ENCODE results near the gene GLRA2. TPM values are rescaled to one million over a fixed set of nuclear protein-coding genes. Genes with fewer than 3 reads are reported as not detected.

Gene GLRA2
- total RNA-seq, 4 donors from 2014 or later, result not detected

GRCh38 chrX:14700982-14701381 lies 171.6 kb downstream of the GLRA2 start:
- DNase-seq, result no peak
- no peaks in the 10 kb centered on the region for H3K4me1 ChIP-seq
- TF ChIP-seq CTCF (IDR thresholded peaks at IDR 0.05), result no peak
- TF ChIP-seq POLR2A (IDR thresholded peaks at IDR 0.05), result no peak
- no peaks in the 10 kb centered on the region for H3K9me3 ChIP-seq
- no peaks in the 10 kb centered on the region for H3K36me3 ChIP-seq
- H3K27ac ChIP-seq, result no peak overlapping the region
- H3K4me3 ChIP-seq, result no peak overlapping the region
- H3K27me3 ChIP-seq, result no peaks in the 10 kb centered on the region

GRCh38 chrX:14702145-14702544 lies 172.8 kb downstream of the GLRA2 start:
- no peaks in the 10 kb centered on the region for H3K27me3 ChIP-seq
- no peaks in the 10 kb centered on the region for H3K9me3 ChIP-seq
- DNase-seq, result no peak
- no peaks in the 10 kb centered on the region for H3K4me1 ChIP-seq
- no peak for TF ChIP-seq CTCF (IDR thresholded peaks at IDR 0.05)
- no peak for TF ChIP-seq POLR2A (IDR thresholded peaks at IDR 0.05)
- no peaks in the 10 kb centered on the region for H3K36me3 ChIP-seq
- H3K4me3 ChIP-seq, result no peak overlapping the region
- H3K27ac ChIP-seq, result no peak overlapping the region

- Histone ChIP-seq H3K4me3 (no peak overlapping the region), H3K27ac (no peak overlapping the region), H3K9me3 (no peaks in the 10 kb centered on the region), H3K36me3 (no peaks in the 10 kb centered on the region), H3K27me3 (no peaks in the 10 kb centered on the region), H3K4me1 (no peaks in the 10 kb centered on the region)
- DNase-seq, result no peak
- TF ChIP-seq POLR2A (IDR thresholded peaks at IDR 0.05) (no peak), CTCF (IDR thresholded peaks at IDR 0.05) (no peak)
Measured at GRCh38 chrX:14712096-14712495, 182.8 kb downstream of the GLRA2 start.

- TF ChIP-seq POLR2A (IDR thresholded peaks at IDR 0.05) (no peak), CTCF (IDR thresholded peaks at IDR 0.05) (no peak)
- Histone ChIP-seq H3K9me3 (no peaks in the 10 kb centered on the region), H3K4me3 (no peak overlapping the region), H3K36me3 (no peaks in the 10 kb centered on the region), H3K4me1 (no peaks in the 10 kb centered on the region), H3K27ac (no peak overlapping the region), H3K27me3 (no peaks in the 10 kb centered on the region)
- DNase-seq, result no peak
Measured at GRCh38 chrX:14717949-14718348, 188.6 kb downstream of the GLRA2 start.

GRCh38 chrX:14718403-14718802 lies 189.1 kb downstream of the GLRA2 start:
- DNase-seq, result no peak
- Histone ChIP-seq H3K4me3 (no peak overlapping the region), H3K27me3 (no peaks in the 10 kb centered on the region), H3K36me3 (no peaks in the 10 kb centered on the region), H3K4me1 (no peaks in the 10 kb centered on the region), H3K9me3 (no peaks in the 10 kb centered on the region), H3K27ac (no peak overlapping the region)
- TF ChIP-seq POLR2A (IDR thresholded peaks at IDR 0.05) (no peak), CTCF (IDR thresholded peaks at IDR 0.05) (no peak)

GRCh38 chrX:14729058-14729457 lies 199.7 kb downstream of the GLRA2 start:
- DNase-seq, result no peak
- Histone ChIP-seq H3K4me3 (no peak overlapping the region), H3K36me3 (no peaks in the 10 kb centered on the region), H3K27me3 (no peaks in the 10 kb centered on the region), H3K9me3 (no peaks in the 10 kb centered on the region), H3K4me1 (no peaks in the 10 kb centered on the region), H3K27ac (no peak overlapping the region)
- TF ChIP-seq CTCF (IDR thresholded peaks at IDR 0.05) (no peak), POLR2A (IDR thresholded peaks at IDR 0.05) (no peak)
